HL-60 (cell line): ENCODE data around the gene KCNQ5.

Experiments
- DNase-seq, 2 experiments: peaks; one replicate each; pipeline ENCODE4 v3.0.0-alpha.2; 2010 to 2020; ENCODE audit warnings: low read depth in 1 of 2, low spot score in 1 of 2
- H3K27ac ChIP-seq: fragments of 250-450 bp; sonication (Bioruptor Pico); replicated peaks from 2 replicates; pipeline ENCODE4 v1.5.1; 2020; ENCODE audit warnings: mild to moderate bottlenecking, moderate library complexity
- H3K27me3 ChIP-seq: fragments of 250-450 bp; sonication (Bioruptor Pico); 2 replicates; pipeline ENCODE4 v1.5.1; 2021; ENCODE audit warnings: mild to moderate bottlenecking, moderate library complexity; ENCODE audit not compliant: insufficient read depth, poor library complexity, severe bottlenecking
- H3K4me3 ChIP-seq: replicated peaks from 2 replicates; pipeline ENCODE4 v1.5.1; 2011; ENCODE audit warnings: mild to moderate bottlenecking, control low read depth, low read length; ENCODE audit not compliant: insufficient read depth
- CTCF ChIP-seq: IDR thresholded peaks from one replicate; pipeline ENCODE4 v1.5.1; 2011; ENCODE audit warnings: low read length, control low read depth, inconsistent platforms; ENCODE audit not compliant: insufficient read depth
- GABPA ChIP-seq: IDR thresholded peaks from 2 replicates; pipeline ENCODE4 v1.6.1; 2012; ENCODE audit warnings: low read depth
- POLR2AphosphoS5 ChIP-seq: IDR thresholded peaks from 2 replicates; pipeline ENCODE4 v1.6.1; 2012; ENCODE audit warnings: low read depth
- REST ChIP-seq: IDR thresholded peaks from 2 replicates; pipeline ENCODE4 v1.6.1; 2012; ENCODE audit warnings: low read depth; ENCODE audit not compliant: insufficient replicate concordance
- SPI1 ChIP-seq: IDR thresholded peaks from 2 replicates; pipeline ENCODE4 v1.6.1; 2012; ENCODE audit warnings: low read depth, mild to moderate bottlenecking, borderline replicate concordance

The KCNQ5 gene

GRCh38 chr6:72941751-72942150, 319.9 kb downstream of the KCNQ5 start:
- Histone ChIP-seq H3K4me3 (no peak overlapping the region), H3K27me3 (no peaks in the 10 kb centered on the region), H3K27ac (no peak overlapping the region)
- no peak for TF ChIP-seq GABPA
- TF ChIP-seq CTCF = no peak
- no peak for TF ChIP-seq REST
- no peak for TF ChIP-seq SPI1
- no peak for TF ChIP-seq POLR2AphosphoS5
- DNase-seq = no peak

- H3K27me3 ChIP-seq = no peaks in the 10 kb centered on the region
- no peak overlapping the region for H3K4me3 ChIP-seq
- no peak for DNase-seq
- TF ChIP-seq POLR2AphosphoS5 = no peak
- TF ChIP-seq SPI1 = no peak
- TF ChIP-seq REST = no peak
- no peak for TF ChIP-seq GABPA
- TF ChIP-seq CTCF = no peak
- no peak overlapping the region for H3K27ac ChIP-seq
Measured at GRCh38 chr6:72943699-72944098, 321.8 kb downstream of the KCNQ5 start.

- no peak overlapping the region for H3K27ac ChIP-seq
- no peak for TF ChIP-seq SPI1
- TF ChIP-seq GABPA = no peak
- no peak for TF ChIP-seq POLR2AphosphoS5
- no peak for TF ChIP-seq CTCF
- no peak for TF ChIP-seq REST
Measured at GRCh38 chr6:72944660-72945059, 322.8 kb downstream of the KCNQ5 start.

More at GRCh38 chr6:72944660-72945059, 322.8 kb downstream of the KCNQ5 start:
- H3K4me3 ChIP-seq = no peak overlapping the region
- DNase-seq = no peak
- no peaks in the 10 kb centered on the region for H3K27me3 ChIP-seq
